ENCODE measurements around the gene NRDC.

Gene NRDC

GRCh38 chr1:51758310-51758709 lies 120.2 kb downstream of the NRDC start:
- no peaks in the 10 kb centered on the region for H4K20me1 ChIP-seq (ENCODE audit: insufficient read depth, low read length)
- H3F3A ChIP-seq (ENCODE audit: insufficient read depth, low read length) = peaks cover under 1% of the 10 kb centered on the region; the same call in 1 of the 2 replicates
- no peak for DNase-seq
- peaks cover 18% of the 10 kb centered on the region; the same call in 1 of the 2 replicates for H3K79me2 ChIP-seq (ENCODE audit: low read length)
- H3K27ac ChIP-seq (ENCODE audit: low read length) = no peak overlapping the region
- H3K36me3 ChIP-seq (replicated peaks; ENCODE audit: insufficient read depth, low read length) = peaks cover 7% of the 10 kb centered on the region; the same call in 1 of the 2 replicates
- no peaks in the 10 kb centered on the region for H3K9me2 ChIP-seq (replicated peaks; ENCODE audit: insufficient read depth, low read length)
- no peaks in the 10 kb centered on the region for H3K27me3 ChIP-seq (replicated peaks; ENCODE audit: insufficient read depth, low read length)
- no peak overlapping the region for H3K4me2 ChIP-seq (ENCODE audit: low read depth, low read length)
- no peak overlapping the region for H2AFZ ChIP-seq (ENCODE audit: low read length)
- H3K9me3 ChIP-seq (replicated peaks; ENCODE audit: insufficient read depth, low read length) = no peaks in the 10 kb centered on the region
- no peak overlapping the region for H3K9ac ChIP-seq (ENCODE audit: low read length)
- no peak for TF ChIP-seq CTCF (IDR thresholded peaks at IDR 0.05; ENCODE audit: low read length)
- TF ChIP-seq EZH2phosphoT487 (IDR thresholded peaks at IDR 0.05; ENCODE audit: low read length) = no peak
- no peak for TF ChIP-seq EZH2 (optimal IDR thresholded peaks at IDR 0.05; ENCODE audit: low read depth, low read length)
- peaks cover 10% of the 10 kb centered on the region for H3K4me1 ChIP-seq (ENCODE audit: low read length)
- no peak overlapping the region for H3K4me3 ChIP-seq (ENCODE audit: low read length)

- peaks cover 24% of the 10 kb centered on the region; the same call in 1 of the 2 replicates for H3K79me2 ChIP-seq (ENCODE audit: low read length)
- no peak overlapping the region for H3K4me3 ChIP-seq (ENCODE audit: low read length)
- H3K27me3 ChIP-seq (replicated peaks; ENCODE audit: insufficient read depth, low read length) = no peaks in the 10 kb centered on the region
- DNase-seq = no peak
- no peaks in the 10 kb centered on the region for H3F3A ChIP-seq (ENCODE audit: insufficient read depth, low read length)
- no peak overlapping the region for H3K4me2 ChIP-seq (ENCODE audit: low read depth, low read length)
- H3K27ac ChIP-seq (ENCODE audit: low read length) = no peak overlapping the region
- TF ChIP-seq EZH2 (optimal IDR thresholded peaks at IDR 0.05; ENCODE audit: low read depth, low read length) = no peak
- no peak for TF ChIP-seq EZH2phosphoT487 (IDR thresholded peaks at IDR 0.05; ENCODE audit: low read length)
- TF ChIP-seq CTCF (IDR thresholded peaks at IDR 0.05; ENCODE audit: low read length) = no peak
- H3K4me1 ChIP-seq (ENCODE audit: low read length) = peaks cover 10% of the 10 kb centered on the region
- H3K9me2 ChIP-seq (replicated peaks; ENCODE audit: insufficient read depth, low read length) = no peaks in the 10 kb centered on the region
- H3K9me3 ChIP-seq (replicated peaks; ENCODE audit: insufficient read depth, low read length) = no peaks in the 10 kb centered on the region
- no peak overlapping the region for H2AFZ ChIP-seq (ENCODE audit: low read length)
- H3K36me3 ChIP-seq (replicated peaks; ENCODE audit: insufficient read depth, low read length) = peaks cover 10% of the 10 kb centered on the region; the same call in 1 of the 2 replicates
- H3K9ac ChIP-seq (ENCODE audit: low read length) = no peak overlapping the region
- H4K20me1 ChIP-seq (ENCODE audit: insufficient read depth, low read length) = no peaks in the 10 kb centered on the region
Measured at GRCh38 chr1:51756290-51756689, 122.2 kb downstream of the NRDC start.

GRCh38 chr1:51755437-51755836 lies 123.1 kb downstream of the NRDC start:
- Histone ChIP-seq H3K36me3 (replicated peaks; ENCODE audit: insufficient read depth, low read length) (peaks cover 10% of the 10 kb centered on the region; the same call in 1 of the 2 replicates), H3K4me1 (ENCODE audit: low read length) (peaks cover 10% of the 10 kb centered on the region), H2AFZ (ENCODE audit: low read length) (no peak overlapping the region)

GRCh38 chr1:51754666-51755065 lies 123.9 kb downstream of the NRDC start:
- H3K27me3 ChIP-seq (replicated peaks; ENCODE audit: insufficient read depth, low read length) = no peaks in the 10 kb centered on the region
- H4K20me1 ChIP-seq (ENCODE audit: insufficient read depth, low read length) = no peaks in the 10 kb centered on the region
- no peak overlapping the region for H3K4me2 ChIP-seq (ENCODE audit: low read depth, low read length)
- TF ChIP-seq EZH2phosphoT487 (IDR thresholded peaks at IDR 0.05; ENCODE audit: low read length) = no peak
- TF ChIP-seq EZH2 (optimal IDR thresholded peaks at IDR 0.05; ENCODE audit: low read depth, low read length) = no peak
- TF ChIP-seq CTCF (IDR thresholded peaks at IDR 0.05; ENCODE audit: low read length) = no peak
- H3K4me3 ChIP-seq (ENCODE audit: low read length) = no peak overlapping the region
- no peak overlapping the region for H3K9ac ChIP-seq (ENCODE audit: low read length)
- H3F3A ChIP-seq (ENCODE audit: insufficient read depth, low read length) = no peaks in the 10 kb centered on the region
- no peaks in the 10 kb centered on the region for H3K9me3 ChIP-seq (replicated peaks; ENCODE audit: insufficient read depth, low read length)
- H3K9me2 ChIP-seq (replicated peaks; ENCODE audit: insufficient read depth, low read length) = no peaks in the 10 kb centered on the region
- peaks cover 10% of the 10 kb centered on the region for H3K4me1 ChIP-seq (ENCODE audit: low read length)
- no peak for DNase-seq
- no peak overlapping the region for H3K27ac ChIP-seq (ENCODE audit: low read length)
- H2AFZ ChIP-seq (ENCODE audit: low read length) = no peak overlapping the region
- peaks cover 26% of the 10 kb centered on the region; the same call in 1 of the 2 replicates for H3K79me2 ChIP-seq (ENCODE audit: low read length)
- peaks cover 10% of the 10 kb centered on the region; the same call in 1 of the 2 replicates for H3K36me3 ChIP-seq (replicated peaks; ENCODE audit: insufficient read depth, low read length)

More at GRCh38 chr1:51755437-51755836, 123.1 kb downstream of the NRDC start:
- no peaks in the 10 kb centered on the region for H3K9me3 ChIP-seq (replicated peaks; ENCODE audit: insufficient read depth, low read length)
- no peaks in the 10 kb centered on the region for H3K27me3 ChIP-seq (replicated peaks; ENCODE audit: insufficient read depth, low read length)
- no peak overlapping the region for H3K4me2 ChIP-seq (ENCODE audit: low read depth, low read length)
- no peak for DNase-seq
- no peaks in the 10 kb centered on the region for H3F3A ChIP-seq (ENCODE audit: insufficient read depth, low read length)
- H3K9me2 ChIP-seq (replicated peaks; ENCODE audit: insufficient read depth, low read length) = no peaks in the 10 kb centered on the region
- H4K20me1 ChIP-seq (ENCODE audit: insufficient read depth, low read length) = no peaks in the 10 kb centered on the region
- H3K9ac ChIP-seq (ENCODE audit: low read length) = no peak overlapping the region
- H3K4me3 ChIP-seq (ENCODE audit: low read length) = no peak overlapping the region
- no peak overlapping the region for H3K27ac ChIP-seq (ENCODE audit: low read length)
- H3K79me2 ChIP-seq (ENCODE audit: low read length) = peaks cover 24% of the 10 kb centered on the region; the same call in 1 of the 2 replicates
- TF ChIP-seq EZH2phosphoT487 (IDR thresholded peaks at IDR 0.05; ENCODE audit: low read length) = no peak
